Liver (tissue), 9 donors: ENCODE data around the gene DPH2. TPM values are rescaled to one million over a fixed set of nuclear protein-coding genes. Genes with fewer than 3 reads are reported as not detected.

ENCODE experiments used
- DNase-seq: peaks from one replicate; pipeline ENCODE4 v3.0.0-alpha.2; 2017; ENCODE audit warnings: low spot score
- H3K27ac ChIP-seq, 2 donors: one replicate each; pipeline ENCODE4 v1.7.0; 2013; ENCODE audit warnings: inconsistent platforms in 2 of 2, low read length in 2 of 2, control low read depth in 1 of 2, low read depth in 1 of 2, mild to moderate bottlenecking in 1 of 2
- H3K27me3 ChIP-seq, 4 donors: one replicate each; pipeline versions ENCODE4 v1.6.1 to v1.7.0; 2013; ENCODE audit warnings: low read length in 3 of 4, inconsistent platforms in 1 of 4, mild to moderate bottlenecking in 1 of 4, moderate library complexity in 1 of 4; ENCODE audit not compliant: control insufficient read depth in 4 of 4, insufficient read depth in 4 of 4
- H3K36me3 ChIP-seq, 4 donors: one replicate each; pipeline versions ENCODE4 v1.6.1 to v1.7.0; 2013; ENCODE audit warnings: low read length in 3 of 4, mild to moderate bottlenecking in 3 of 4, low read depth in 1 of 4, moderate library complexity in 1 of 4; ENCODE audit not compliant: control insufficient read depth in 4 of 4, insufficient read depth in 3 of 4
- H3K4me1 ChIP-seq, 4 donors: one replicate each; pipeline versions ENCODE4 v1.6.1 to v1.7.0; 2013; ENCODE audit warnings: low read length in 3 of 4, mild to moderate bottlenecking in 3 of 4, moderate library complexity in 1 of 4; ENCODE audit not compliant: control insufficient read depth in 4 of 4, insufficient read depth in 4 of 4
- H3K4me3 ChIP-seq, 3 donors: one replicate each; pipeline versions ENCODE4 v1.6.1 to v1.7.0; 2013; ENCODE audit warnings: low read length in 3 of 3, control low read depth in 1 of 3, low read depth in 1 of 3, mild to moderate bottlenecking in 1 of 3
- H3K9ac ChIP-seq, 2 donors: one replicate each; pipeline ENCODE4 v1.7.0; 2013; ENCODE audit warnings: low read length in 2 of 2, mild to moderate bottlenecking in 2 of 2, moderate library complexity in 2 of 2, control low read depth in 1 of 2, low read depth in 1 of 2
- H3K9me3 ChIP-seq, 4 donors: one replicate each; pipeline versions ENCODE4 v1.6.1 to v1.7.0; 2013; ENCODE audit warnings: low read length in 3 of 4; ENCODE audit not compliant: control insufficient read depth in 4 of 4
- CTCF ChIP-seq: fragments of 150-350 bp; IDR thresholded peaks from 2 replicates; pipeline ENCODE4 v1.5.1; 2017; ENCODE audit warnings: improper control_type of control experiment, low read depth, low read length; ENCODE audit not compliant: missing input control
- EGR1 ChIP-seq, 2 donors: IDR thresholded peaks; 2 replicates each; pipeline ENCODE4 v1.6.1; 2016 to 2018; ENCODE audit warnings: antibody characterized with exemption in 2 of 2, low read depth in 2 of 2
- FOXA2 ChIP-seq: IDR thresholded peaks from 2 replicates; pipeline ENCODE4 v1.6.1; 2016; ENCODE audit warnings: antibody characterized with exemption
- GABPA ChIP-seq, 2 donors: IDR thresholded peaks in 1 of 2; conservative IDR thresholded peaks in 1 of 2; 2 replicates each; pipeline ENCODE4 v1.6.1; 2016; ENCODE audit warnings: antibody characterized with exemption in 2 of 2, mild to moderate bottlenecking in 1 of 2, moderate library complexity in 1 of 2
- HNF4A ChIP-seq, 2 donors: conservative IDR thresholded peaks; 2 replicates each; pipeline ENCODE4 v1.6.1; 2016; ENCODE audit warnings: antibody characterized with exemption in 2 of 2, mild to moderate bottlenecking in 2 of 2
- HNF4G ChIP-seq: IDR thresholded peaks from 2 replicates; pipeline ENCODE4 v1.6.1; 2016; ENCODE audit warnings: antibody characterized with exemption
- JUND ChIP-seq, 2 donors: IDR thresholded peaks; 2 replicates each; pipeline ENCODE4 v1.6.1; 2016; ENCODE audit warnings: antibody characterized with exemption in 2 of 2
- REST ChIP-seq: IDR thresholded peaks from 2 replicates; pipeline ENCODE4 v1.6.1; 2016; ENCODE audit warnings: antibody characterized with exemption, mild to moderate bottlenecking
- RXRA ChIP-seq, 2 donors: IDR thresholded peaks; 2 replicates each; pipeline ENCODE4 v1.6.1; 2017 to 2018; ENCODE audit warnings: antibody characterized with exemption in 2 of 2, mild to moderate bottlenecking in 1 of 2
- SP1 ChIP-seq: IDR thresholded peaks from 2 replicates; pipeline ENCODE4 v1.6.1; 2018; ENCODE audit warnings: antibody characterized with exemption, mild to moderate bottlenecking
- ZBTB33 ChIP-seq: IDR thresholded peaks from 2 replicates; pipeline ENCODE4 v1.6.1; 2016; ENCODE audit warnings: antibody characterized with exemption
- WGBS: extraction: QIAGEN DNeasy Blood & Tissue Kit; methylation state at CpG from one replicate; pipeline ENCODE4 v1.1.7; 2013; 5-methylcytosine and 5-hydroxymethylcytosine counted together
- polyA plus RNA-seq, 2 donors: library from polyadenylated mRNA; stranded (reverse) in 1 of 2; unstranded in 1 of 2; fragments of 200-250 nt in 1 of 2; fragments of >200 nt in 1 of 2; fragmentation: Nextera tagmentation in 1 of 2; extraction: Ambion mirVana in 1 of 2; gene quantifications; one replicate each; pipeline versions ENCODE4 v1.2.1 to v1.2.3, GENCODE V29; 2013 to 2015
- total RNA-seq, 2 donors: library from RNA; depleted of rRNA; stranded (reverse); fragments of >200 nt; gene quantifications; one replicate each; pipeline ENCODE4 v1.2.3, GENCODE V29; 2014
- TF ChIP-seq, protein P1 (sequence below): IDR thresholded peaks from 2 replicates; pipeline ENCODE4 v1.6.1; 2016; ENCODE audit warnings: antibody characterized with exemption
- TF ChIP-seq, protein P2 (sequence below): IDR thresholded peaks from 2 replicates; pipeline ENCODE4 v1.6.1; 2016; ENCODE audit warnings: antibody characterized with exemption
- donor health status: healthy.
- donor health status: healthy.
- donor health status: healthy.
- donor health status: healthy.
- donor health status: healthy.

The DPH2 gene
- total and polyA plus RNA-seq, 4 donors = 9.3 to 20.9 (median 15.4) TPM

DNA sequence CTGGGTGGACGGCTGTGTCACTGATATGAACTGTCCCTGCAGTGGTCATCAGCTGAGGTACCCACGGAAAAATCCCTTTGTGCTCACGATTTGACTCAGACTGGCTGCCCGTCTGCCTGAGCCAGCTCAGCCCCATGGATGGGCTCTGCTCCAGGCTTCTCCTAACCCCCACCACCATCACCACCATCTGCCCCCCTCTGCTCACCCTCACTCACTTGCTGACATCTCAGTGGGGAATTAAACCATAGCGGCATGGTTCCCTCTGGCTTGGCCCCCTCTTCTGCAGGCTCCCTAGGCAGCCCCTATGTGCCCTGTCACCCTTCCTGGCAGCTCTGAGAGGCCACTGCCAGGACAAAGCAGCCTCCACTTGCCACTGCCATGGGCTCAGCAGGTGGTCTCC lies 44.1 kb downstream of the DPH2 start:
- Histone ChIP-seq H3K4me3 (no peak overlapping the region), H3K9me3 (no peaks in the 10 kb centered on the region), H3K4me1 (no peaks in the 10 kb centered on the region), H3K9ac (no peak overlapping the region), H3K27ac (no peak overlapping the region), H3K27me3 (no peaks in the 10 kb centered on the region), H3K36me3 (no peaks in the 10 kb centered on the region)
- WGBS = 84% methylated on average over 5 of the region's 5 CpGs
- no peak for TF ChIP-seq FOXA2
- TF ChIP-seq, protein P1, sequence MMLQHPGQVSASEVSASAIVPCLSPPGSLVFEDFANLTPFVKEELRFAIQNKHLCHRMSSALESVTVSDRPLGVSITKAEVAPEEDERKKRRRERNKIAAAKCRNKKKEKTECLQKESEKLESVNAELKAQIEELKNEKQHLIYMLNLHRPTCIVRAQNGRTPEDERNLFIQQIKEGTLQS = no peak
- TF ChIP-seq, protein P2, sequence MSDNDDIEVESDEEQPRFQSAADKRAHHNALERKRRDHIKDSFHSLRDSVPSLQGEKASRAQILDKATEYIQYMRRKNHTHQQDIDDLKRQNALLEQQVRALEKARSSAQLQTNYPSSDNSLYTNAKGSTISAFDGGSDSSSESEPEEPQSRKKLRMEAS = no peak
- no peak for DNase-seq

- no peak overlapping the region for H3K9ac ChIP-seq
- WGBS = 70% methylated on average over 8 of the region's 8 CpGs
These were observed 44.7 kb downstream of the DPH2 start for GRCh38 chr1:44014365-44015104.

More at GRCh38 chr1:44014365-44015104, 44.7 kb downstream of the DPH2 start:
- H3K9me3 ChIP-seq = no peaks in the 10 kb centered on the region
- H3K36me3 ChIP-seq = no peaks in the 10 kb centered on the region
- no peaks in the 10 kb centered on the region for H3K4me1 ChIP-seq
- DNase-seq = no peak
- TF ChIP-seq REST (no peak), ZBTB33 (no peak), CTCF (no peak), EGR1 (IDR thresholded peaks at IDR 0.05; ENCODE audit: low read depth in 2 of 2) (no peak), SP1 (no peak), GABPA (IDR thresholded peaks at IDR 0.05 in 1 of 2, conservative IDR thresholded peaks at IDR 0.05 in 1 of 2) (no peak), HNF4A (conservative IDR thresholded peaks at IDR 0.05) (no peak), RXRA (IDR thresholded peaks at IDR 0.05) (no peak), JUND (IDR thresholded peaks at IDR 0.05) (no peak), HNF4G (no peak)
- TF ChIP-seq, protein P2 = no peak
- TF ChIP-seq, protein P1 = no peak
- H3K4me3 ChIP-seq = no peak overlapping the region
- no peak overlapping the region for H3K27ac ChIP-seq
- H3K27me3 ChIP-seq = no peaks in the 10 kb centered on the region
